HepG2 (cell line): ENCODE measurements around the gene BMX. TPM values are rescaled to one million over a fixed set of nuclear protein-coding genes. Genes with fewer than 3 reads are reported as not detected.
A peak's percentile ranks its signal among the peaks of the same experiment; 100 is the strongest.

Experiments used
- BCLAF1 ChIP-seq: fragments of 450-650 bp; IDR thresholded peaks from 2 replicates; pipeline ENCODE4 v1.6.1; 2017; ENCODE audit warnings: mild to moderate bottlenecking
- CBFB ChIP-seq: sonication (generic); formaldehyde crosslinking; IDR thresholded peaks from 2 replicates; pipeline ENCODE4 v1.4.0; 2020; ENCODE audit warnings: missing genetic modification reagents
- DDIT3 ChIP-seq: sonication (generic); formaldehyde crosslinking; IDR thresholded peaks from 2 replicates; pipeline ENCODE4 v1.4.0; 2020; ENCODE audit warnings: mild to moderate bottlenecking, missing genetic modification reagents
- DNMT1 ChIP-seq: sonication (generic); formaldehyde crosslinking; IDR thresholded peaks from 2 replicates; pipeline ENCODE4 v1.5.1; 2020; ENCODE audit warnings: mild to moderate bottlenecking, missing genetic modification reagents
- MAFK ChIP-seq, 2 experiments: IDR thresholded peaks in 1 of 2; conservative IDR thresholded peaks in 1 of 2; 2 replicates each; pipeline ENCODE4 v1.6.1; 2011; ENCODE audit warnings: improper control_type of control experiment in 2 of 2, low read length in 2 of 2
- MYNN ChIP-seq: sonication (generic); formaldehyde crosslinking; IDR thresholded peaks from 2 replicates; pipeline ENCODE4 v1.4.0; 2020; ENCODE audit warnings: mild to moderate bottlenecking, low read depth, missing genetic modification reagents
- NR2F1 ChIP-seq, 2 experiments: fragments of 450-650 bp in 1 of 2; formaldehyde crosslinking in 1 of 2; IDR thresholded peaks; 2 replicates each; pipeline versions ENCODE4 v1.5.0 to v1.6.1; 2016 to 2020; ENCODE audit warnings: mild to moderate bottlenecking in 1 of 2, missing compliant biosample characterization in 1 of 2, missing genetic modification reagents in 1 of 2, moderate library complexity in 1 of 2
- NR2F6 ChIP-seq, 2 experiments: IDR thresholded peaks; 2 replicates each; pipeline ENCODE4 v1.6.1; 2016; ENCODE audit warnings: antibody characterized with exemption in 1 of 2, mild to moderate bottlenecking in 1 of 2
- RBM39 ChIP-seq: fragments of 200-400 bp; formaldehyde crosslinking; IDR thresholded peaks from one replicate; pipeline ENCODE4 v1.6.1; 2018; ENCODE audit warnings: antibody characterized with exemption, mild to moderate bottlenecking, low read depth, low read length; ENCODE audit not compliant: poor library complexity, severe bottlenecking
- RFX1 ChIP-seq: fragments of 450-650 bp; IDR thresholded peaks from 2 replicates; pipeline ENCODE4 v1.6.1; 2017
- SCMH1 ChIP-seq: sonication (generic); formaldehyde crosslinking; IDR thresholded peaks from 2 replicates; pipeline ENCODE4 v1.9.0; 2021; ENCODE audit warnings: missing genetic modification reagents, mild to moderate bottlenecking, borderline replicate concordance
- SIN3A ChIP-seq: IDR thresholded peaks from 2 replicates; pipeline ENCODE4 v1.6.1; 2011; ENCODE audit warnings: low read depth, mild to moderate bottlenecking, control low read depth, low read length, borderline replicate concordance
- ZNF512B ChIP-seq: sonication (generic); formaldehyde crosslinking; IDR thresholded peaks from 2 replicates; pipeline ENCODE4 v1.5.1; 2020; ENCODE audit warnings: missing genetic modification reagents, mild to moderate bottlenecking, borderline replicate concordance
- ZNF562 ChIP-seq: sonication (generic); formaldehyde crosslinking; IDR thresholded peaks from 2 replicates; pipeline ENCODE4 v1.8.0; 2022; ENCODE audit warnings: missing genetic modification reagents, borderline replicate concordance
- ZNF703 ChIP-seq: sonication (generic); formaldehyde crosslinking; IDR thresholded peaks from 2 replicates; pipeline ENCODE4 v1.5.1; 2020; ENCODE audit warnings: missing genetic modification reagents, mild to moderate bottlenecking, moderate library complexity, borderline replicate concordance
- polyA plus RNA-seq, 8 experiments: library from polyadenylated mRNA; depleted of rRNA in 3 of 8; stranded (reverse) in 7 of 8; unstranded in 1 of 8; fragments of >200 nt; fragmentation: Illumina TruSeq in 4 of 8; extraction: Trizol in 4 of 8; gene quantifications; 2 replicates each; pipeline versions ENCODE4 v1.2.1 to v1.2.3, GENCODE V29; 2011 to 2016; ENCODE audit warnings: low read depth in 4 of 8, missing spikeins in 1 of 8, mixed read lengths in 1 of 8; ENCODE audit not compliant: insufficient read depth in 1 of 8
- total RNA-seq, 5 experiments: library from RNA; depleted of rRNA; stranded (reverse); fragments of >200 nt; fragmentation: Illumina TruSeq; extraction: Trizol; gene quantifications; 2 replicates each; pipeline ENCODE4 v1.2.3, GENCODE V29; 2016; ENCODE audit warnings: low read depth in 1 of 5
- TF ChIP-seq, protein P1 (sequence below): sonication (generic); formaldehyde crosslinking; IDR thresholded peaks from 2 replicates; pipeline ENCODE4 v1.4.0; 2020; ENCODE audit warnings: mild to moderate bottlenecking, missing genetic modification reagents
- TF ChIP-seq, protein P2 (sequence below): sonication (generic); formaldehyde crosslinking; IDR thresholded peaks from 2 replicates; pipeline ENCODE4 v1.8.0; 2022; ENCODE audit warnings: low read depth, missing genetic modification reagents

Gene BMX
- total and polyA plus RNA-seq, 2 of the 13 experiments (the other 11 are each of a cell fraction or from before 2014, with no cell fraction given) = not detected

GRCh38 chrX:15601932-15602331 is 101.3 kb downstream of the BMX start (continued):
- TF ChIP-seq BCLAF1 (no peak), SCMH1 (CRISPR knock-in tag) (no peak), RBM39 (no peak), ZNF703 (no peak), CBFB (CRISPR knock-in tag) (no peak), MAFK (conservative IDR thresholded peaks at IDR 0.05 in 1 of 2, IDR thresholded peaks at IDR 0.05 in 1 of 2; ENCODE audit: low read length in 2 of 2) (no peak; a peak in 1 of 4 replicates), RFX1 (peak; percentile 70; the same call in 1 of the 2 replicates), SIN3A (no peak), MYNN (CRISPR knock-in tag) (no peak), DNMT1 (no peak), NR2F1 (CRISPR knock-in tag; IDR thresholded peaks at IDR 0.05) (0 out of 4 replicates have a peak, but pooled peaks have one; percentile 16 to 56), NR2F6 (IDR thresholded peaks at IDR 0.05) (peak; percentile 67), NR2F6 (CRISPR knock-in tag; IDR thresholded peaks at IDR 0.05) (peak; percentile 73; the same call in 1 of the 2 replicates), DDIT3 (CRISPR knock-in tag) (no peak), ZNF512B (no peak), ZNF562 (CRISPR knock-in tag) (no peak)
- TF ChIP-seq, protein P1, sequence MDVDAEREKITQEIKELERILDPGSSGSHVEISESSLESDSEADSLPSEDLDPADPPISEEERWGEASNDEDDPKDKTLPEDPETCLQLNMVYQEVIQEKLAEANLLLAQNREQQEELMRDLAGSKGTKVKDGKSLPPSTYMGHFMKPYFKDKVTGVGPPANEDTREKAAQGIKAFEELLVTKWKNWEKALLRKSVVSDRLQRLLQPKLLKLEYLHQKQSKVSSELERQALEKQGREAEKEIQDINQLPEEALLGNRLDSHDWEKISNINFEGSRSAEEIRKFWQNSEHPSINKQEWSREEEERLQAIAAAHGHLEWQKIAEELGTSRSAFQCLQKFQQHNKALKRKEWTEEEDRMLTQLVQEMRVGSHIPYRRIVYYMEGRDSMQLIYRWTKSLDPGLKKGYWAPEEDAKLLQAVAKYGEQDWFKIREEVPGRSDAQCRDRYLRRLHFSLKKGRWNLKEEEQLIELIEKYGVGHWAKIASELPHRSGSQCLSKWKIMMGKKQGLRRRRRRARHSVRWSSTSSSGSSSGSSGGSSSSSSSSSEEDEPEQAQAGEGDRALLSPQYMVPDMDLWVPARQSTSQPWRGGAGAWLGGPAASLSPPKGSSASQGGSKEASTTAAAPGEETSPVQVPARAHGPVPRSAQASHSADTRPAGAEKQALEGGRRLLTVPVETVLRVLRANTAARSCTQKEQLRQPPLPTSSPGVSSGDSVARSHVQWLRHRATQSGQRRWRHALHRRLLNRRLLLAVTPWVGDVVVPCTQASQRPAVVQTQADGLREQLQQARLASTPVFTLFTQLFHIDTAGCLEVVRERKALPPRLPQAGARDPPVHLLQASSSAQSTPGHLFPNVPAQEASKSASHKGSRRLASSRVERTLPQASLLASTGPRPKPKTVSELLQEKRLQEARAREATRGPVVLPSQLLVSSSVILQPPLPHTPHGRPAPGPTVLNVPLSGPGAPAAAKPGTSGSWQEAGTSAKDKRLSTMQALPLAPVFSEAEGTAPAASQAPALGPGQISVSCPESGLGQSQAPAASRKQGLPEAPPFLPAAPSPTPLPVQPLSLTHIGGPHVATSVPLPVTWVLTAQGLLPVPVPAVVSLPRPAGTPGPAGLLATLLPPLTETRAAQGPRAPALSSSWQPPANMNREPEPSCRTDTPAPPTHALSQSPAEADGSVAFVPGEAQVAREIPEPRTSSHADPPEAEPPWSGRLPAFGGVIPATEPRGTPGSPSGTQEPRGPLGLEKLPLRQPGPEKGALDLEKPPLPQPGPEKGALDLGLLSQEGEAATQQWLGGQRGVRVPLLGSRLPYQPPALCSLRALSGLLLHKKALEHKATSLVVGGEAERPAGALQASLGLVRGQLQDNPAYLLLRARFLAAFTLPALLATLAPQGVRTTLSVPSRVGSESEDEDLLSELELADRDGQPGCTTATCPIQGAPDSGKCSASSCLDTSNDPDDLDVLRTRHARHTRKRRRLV = no peak
- TF ChIP-seq, protein P2, sequence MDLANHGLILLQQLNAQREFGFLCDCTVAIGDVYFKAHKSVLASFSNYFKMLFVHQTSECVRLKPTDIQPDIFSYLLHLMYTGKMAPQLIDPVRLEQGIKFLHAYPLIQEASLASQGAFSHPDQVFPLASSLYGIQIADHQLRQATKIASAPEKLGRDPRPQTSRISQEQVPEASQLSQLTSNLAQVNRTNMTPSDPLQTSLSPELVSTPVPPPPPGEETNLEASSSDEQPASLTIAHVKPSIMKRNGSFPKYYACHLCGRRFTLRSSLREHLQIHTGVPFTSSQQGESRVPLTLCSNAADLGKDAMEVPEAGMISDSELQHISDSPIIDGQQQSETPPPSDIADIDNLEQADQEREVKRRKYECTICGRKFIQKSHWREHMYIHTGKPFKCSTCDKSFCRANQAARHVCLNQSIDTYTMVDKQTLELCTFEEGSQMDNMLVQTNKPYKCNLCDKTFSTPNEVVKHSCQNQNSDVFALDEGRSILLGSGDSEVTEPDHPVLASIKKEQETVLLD (CRISPR knock-in tag) = no peak
